Epithelial cell of esophagus (primary cell): Measurements from ENCODE around the gene STX18.

ENCODE experiments used
- DNase-seq: peaks from one replicate; pipeline ENCODE4 v3.0.0; 2010; ENCODE audit warnings: low read depth
- H3K4me3 ChIP-seq: 2 replicates; pipeline ENCODE4 v1.5.1; 2011; ENCODE audit warnings: mild to moderate bottlenecking, low read length, control low read depth
- CTCF ChIP-seq: IDR thresholded peaks from 2 replicates; pipeline ENCODE4 v1.5.1; 2011; ENCODE audit warnings: low read depth, mild to moderate bottlenecking, low read length, control low read depth, inconsistent platforms; ENCODE audit not compliant: insufficient read depth; ENCODE audit errors: missing control alignments

STX18 gene

GRCh38 chr4:4409416-4410115 is 132.3 kb downstream of the STX18 start:
- H3K4me3 ChIP-seq: no peak overlapping the region
- TF ChIP-seq CTCF: no peak
- no peak for DNase-seq

DNA sequence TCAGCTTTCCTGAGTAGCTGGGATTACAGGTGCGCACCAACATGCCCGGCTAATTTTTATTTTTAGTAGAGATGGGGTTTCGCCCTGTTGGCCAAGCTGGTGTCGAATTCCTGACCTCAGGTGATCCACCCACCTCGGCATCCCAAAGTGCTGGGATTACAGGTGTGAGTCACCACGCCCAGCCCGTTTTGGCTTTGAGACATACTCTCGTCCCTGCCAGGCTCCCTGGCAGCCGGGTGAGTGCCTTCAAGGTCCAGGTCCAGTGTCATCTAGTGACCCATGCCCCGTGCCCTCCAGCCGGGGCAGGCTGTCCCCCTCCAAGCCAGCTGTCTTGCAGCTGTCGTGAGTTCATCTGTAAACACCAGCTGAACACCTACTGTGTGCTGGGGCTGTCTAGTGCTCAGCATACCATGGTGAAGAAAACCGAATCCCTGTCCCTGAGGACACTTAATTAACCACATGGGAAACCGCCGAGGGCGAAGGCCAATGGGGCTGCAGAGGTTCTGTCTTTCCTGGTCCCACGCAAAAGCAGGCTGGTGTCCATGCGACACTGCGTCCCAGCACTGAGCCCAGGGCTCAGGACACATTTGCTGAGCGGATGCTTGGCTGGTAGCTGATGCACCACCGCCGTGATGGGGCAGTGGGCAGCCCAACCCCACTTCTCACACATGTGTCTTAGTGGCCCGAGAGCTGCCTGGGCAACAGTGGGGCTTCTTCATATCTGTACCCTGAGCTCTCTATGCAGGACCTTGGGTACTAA is 133.1 kb downstream of the STX18 start:
- TF ChIP-seq CTCF: no peak
- peak; percentile 34 for DNase-seq
- H3K4me3 ChIP-seq: no peak overlapping the region

GRCh38 chr4:4408132-4408523 is 133.7 kb downstream of the STX18 start:
- DNase-seq: no peak
- no peak overlapping the region for H3K4me3 ChIP-seq
- no peak for TF ChIP-seq CTCF

GRCh38 chr4:4407299-4408131 is 134.3 kb downstream of the STX18 start:
- TF ChIP-seq CTCF: no peak
- no peak for DNase-seq
- no peak overlapping the region for H3K4me3 ChIP-seq

DNA sequence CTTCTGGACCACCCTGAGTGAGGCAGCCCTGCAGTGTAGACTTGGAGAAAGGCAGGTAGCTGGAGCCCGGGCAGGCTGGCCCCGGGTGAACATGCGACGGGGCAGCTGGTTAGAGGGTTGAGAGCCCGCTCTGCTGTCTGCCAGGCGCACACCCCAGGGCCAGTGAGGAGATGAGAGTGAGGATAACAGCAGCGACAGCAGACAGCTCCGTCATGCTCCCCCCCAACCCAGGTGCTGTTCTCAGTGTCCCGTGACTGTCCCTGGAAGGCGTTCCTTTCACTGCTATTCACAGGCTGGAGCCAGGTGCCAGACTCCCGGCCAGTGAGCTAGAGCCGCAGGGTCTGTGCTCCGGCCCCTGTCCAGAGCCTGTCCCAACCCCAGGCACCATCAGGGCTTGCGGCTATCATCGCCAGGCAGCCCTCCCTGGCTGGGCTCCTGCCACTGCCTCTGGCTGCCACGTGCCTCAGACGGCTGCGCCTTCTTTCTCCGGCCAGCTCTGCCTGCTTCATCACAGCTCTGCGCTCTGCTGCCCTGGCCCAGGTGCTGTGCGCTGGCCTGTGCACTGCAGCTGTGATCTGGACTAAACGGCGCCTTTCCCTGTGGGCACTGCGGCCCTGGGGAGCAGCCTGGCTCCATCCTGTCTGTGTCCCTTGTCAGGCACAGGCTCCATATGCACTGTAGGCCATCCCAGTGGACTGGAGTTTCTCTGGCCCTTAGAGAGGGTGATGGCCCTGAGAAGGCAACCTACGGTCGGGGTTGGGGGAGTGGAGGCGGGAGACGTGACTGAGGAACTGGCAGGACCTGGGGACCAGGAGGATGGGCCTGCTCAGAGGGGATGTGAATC is 135.2 kb downstream of the STX18 start:
- DNase-seq: no peak
- no peak for TF ChIP-seq CTCF
- no peak overlapping the region for H3K4me3 ChIP-seq

DNA sequence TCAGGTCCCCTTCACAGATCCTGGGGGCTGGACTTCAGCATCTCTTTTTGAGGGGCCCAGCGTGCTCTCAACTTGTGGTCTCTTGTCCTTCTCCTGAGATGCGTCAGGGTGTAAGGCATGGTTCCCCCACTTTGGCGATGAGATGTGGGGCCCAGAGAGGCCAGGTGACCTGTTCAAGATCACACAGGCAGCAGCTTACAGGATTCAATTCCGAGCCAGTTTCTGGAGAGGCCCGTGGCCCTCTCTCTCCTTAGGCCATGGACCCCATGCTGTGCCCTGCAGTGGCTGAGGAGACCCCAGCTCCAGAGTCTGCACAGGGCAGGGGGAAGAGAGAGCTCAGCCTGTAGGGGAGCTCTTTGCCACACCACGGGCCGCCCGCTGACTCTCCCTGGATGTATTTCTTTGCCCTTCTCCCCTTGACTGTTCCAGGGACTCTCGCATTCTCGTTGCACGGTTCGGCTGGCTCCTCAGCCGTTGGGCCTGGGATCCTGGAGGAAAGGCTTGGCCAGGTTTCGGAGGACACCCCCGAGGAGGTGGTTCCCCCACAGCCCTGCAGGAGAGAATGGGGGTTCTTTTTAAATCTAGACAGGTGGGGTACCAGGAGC is 136.4 kb downstream of the STX18 start:
- no peak overlapping the region for H3K4me3 ChIP-seq
- TF ChIP-seq CTCF: no peak
- no peak for DNase-seq
